ENCODE results near the gene TACC2. TPM values are rescaled to one million over a fixed set of nuclear protein-coding genes. Genes with fewer than 3 reads are reported as not detected.

TACC2 gene
- total and polyA plus RNA-seq, 2 experiments from 2014 or later: 30.8 to 35.9 TPM

DNA sequence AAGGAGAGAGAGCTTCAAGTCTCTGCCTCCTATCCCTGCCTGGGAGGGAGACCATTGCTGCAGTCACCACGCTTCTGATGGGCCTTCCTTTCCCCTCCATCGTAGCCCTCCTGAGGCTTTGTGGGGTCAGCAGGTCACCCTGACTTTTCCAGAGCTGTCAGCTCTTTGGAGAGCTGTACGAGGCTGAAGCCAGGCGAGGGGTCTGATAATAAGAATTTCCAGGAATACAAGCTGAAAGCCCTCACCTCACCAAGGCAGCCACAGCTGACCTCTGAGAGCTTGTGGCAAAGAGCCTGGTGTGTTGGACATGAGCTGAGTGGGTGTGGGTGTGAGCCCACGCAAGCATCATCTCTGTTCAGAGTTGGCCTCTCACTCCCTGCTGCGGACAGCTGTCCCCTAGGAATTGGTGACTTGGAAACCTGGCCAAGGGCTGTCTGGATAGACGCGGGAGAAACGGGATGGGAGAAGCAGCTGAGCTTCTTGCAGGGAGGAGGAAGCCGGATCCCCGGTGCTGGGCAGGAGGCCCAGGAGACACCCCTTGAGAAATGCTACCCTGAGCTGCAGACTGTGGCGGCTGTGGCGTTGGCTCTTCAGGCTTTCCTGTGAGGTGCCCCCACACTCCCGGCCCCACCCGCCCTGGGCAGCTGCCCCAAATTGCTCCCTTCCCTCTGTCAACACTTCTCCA, 160.1 kb downstream of the TACC2 start:
- H3K27ac ChIP-seq (ENCODE audit: low read depth): no peak overlapping the region
- 0 out of 2 replicates have a peak, but pooled peaks cover 4% of the 10 kb centered on the region for H3K4me1 ChIP-seq (ENCODE audit: insufficient read depth)
- peaks cover 29% of the 10 kb centered on the region for H3K4me1 Mint-ChIP-seq
- no peaks in the 10 kb centered on the region for H3K27me3 ChIP-seq (ENCODE audit: insufficient read depth)
- peaks cover 9% of the 10 kb centered on the region for H3K27me3 Mint-ChIP-seq (ENCODE audit: insufficient read depth, low read depth, poor library complexity)
- H3K79me2 ChIP-seq (replicated peaks; ENCODE audit: insufficient read depth): no peaks in the 10 kb centered on the region
- H3K27ac Mint-ChIP-seq: peak overlapping the region; percentile 50; the same call in 1 of the 2 replicates
- DNase-seq (ENCODE audit: low spot score) (no peak), ATAC-seq (peak; percentile 11; the same call in 1 of the 3 replicates)
- no peak overlapping the region for H3K4me2 ChIP-seq
- no peak overlapping the region for H3K4me3 Mint-ChIP-seq
- H3K4me3 ChIP-seq: no peak overlapping the region
- peaks cover 41% of the 10 kb centered on the region for H3K36me3 Mint-ChIP-seq (ENCODE audit: low read depth)
- no peaks in the 10 kb centered on the region for H3K9me2 ChIP-seq (ENCODE audit: insufficient read depth)
- no peaks in the 10 kb centered on the region for H4K20me1 ChIP-seq (replicated peaks; ENCODE audit: insufficient read depth)
- H3F3A ChIP-seq (replicated peaks; ENCODE audit: low read depth): no peaks in the 10 kb centered on the region
- H3K36me3 ChIP-seq (ENCODE audit: insufficient read depth): 0 out of 2 replicates have a peak, but pooled peaks cover 5% of the 10 kb centered on the region
- TF ChIP-seq JUNB (IDR thresholded peaks at IDR 0.05; ENCODE audit: unreplicated experiment) (no peak), NANOG (IDR thresholded peaks at IDR 0.05; ENCODE audit: borderline replicate concordance) (no peak), EZH2phosphoT487 (IDR thresholded peaks at IDR 0.05; ENCODE audit: unreplicated experiment) (no peak), STAT1 (IDR thresholded peaks at IDR 0.05; ENCODE audit: unreplicated experiment) (no peak), CREB1 (CRISPR knock-in tag; IDR thresholded peaks at IDR 0.05; ENCODE audit: low read depth) (no peak), ZNF331 (CRISPR knock-in tag; IDR thresholded peaks at IDR 0.05; ENCODE audit: low read depth) (no peak), EZH2 (IDR thresholded peaks at IDR 0.05; ENCODE audit: low read depth, unreplicated experiment) (no peak), ZNF114 (CRISPR knock-in tag; IDR thresholded peaks at IDR 0.05) (no peak), POLR2AphosphoS5 (IDR thresholded peaks at IDR 0.05; ENCODE audit: low read depth) (no peak)
- TF ChIP-seq, protein P1, sequence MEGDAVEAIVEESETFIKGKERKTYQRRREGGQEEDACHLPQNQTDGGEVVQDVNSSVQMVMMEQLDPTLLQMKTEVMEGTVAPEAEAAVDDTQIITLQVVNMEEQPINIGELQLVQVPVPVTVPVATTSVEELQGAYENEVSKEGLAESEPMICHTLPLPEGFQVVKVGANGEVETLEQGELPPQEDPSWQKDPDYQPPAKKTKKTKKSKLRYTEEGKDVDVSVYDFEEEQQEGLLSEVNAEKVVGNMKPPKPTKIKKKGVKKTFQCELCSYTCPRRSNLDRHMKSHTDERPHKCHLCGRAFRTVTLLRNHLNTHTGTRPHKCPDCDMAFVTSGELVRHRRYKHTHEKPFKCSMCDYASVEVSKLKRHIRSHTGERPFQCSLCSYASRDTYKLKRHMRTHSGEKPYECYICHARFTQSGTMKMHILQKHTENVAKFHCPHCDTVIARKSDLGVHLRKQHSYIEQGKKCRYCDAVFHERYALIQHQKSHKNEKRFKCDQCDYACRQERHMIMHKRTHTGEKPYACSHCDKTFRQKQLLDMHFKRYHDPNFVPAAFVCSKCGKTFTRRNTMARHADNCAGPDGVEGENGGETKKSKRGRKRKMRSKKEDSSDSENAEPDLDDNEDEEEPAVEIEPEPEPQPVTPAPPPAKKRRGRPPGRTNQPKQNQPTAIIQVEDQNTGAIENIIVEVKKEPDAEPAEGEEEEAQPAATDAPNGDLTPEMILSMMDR (conservative IDR thresholded peaks at IDR 0.05; ENCODE audit: low read depth in 2 of 2): no peak
- TF ChIP-seq, protein P2, sequence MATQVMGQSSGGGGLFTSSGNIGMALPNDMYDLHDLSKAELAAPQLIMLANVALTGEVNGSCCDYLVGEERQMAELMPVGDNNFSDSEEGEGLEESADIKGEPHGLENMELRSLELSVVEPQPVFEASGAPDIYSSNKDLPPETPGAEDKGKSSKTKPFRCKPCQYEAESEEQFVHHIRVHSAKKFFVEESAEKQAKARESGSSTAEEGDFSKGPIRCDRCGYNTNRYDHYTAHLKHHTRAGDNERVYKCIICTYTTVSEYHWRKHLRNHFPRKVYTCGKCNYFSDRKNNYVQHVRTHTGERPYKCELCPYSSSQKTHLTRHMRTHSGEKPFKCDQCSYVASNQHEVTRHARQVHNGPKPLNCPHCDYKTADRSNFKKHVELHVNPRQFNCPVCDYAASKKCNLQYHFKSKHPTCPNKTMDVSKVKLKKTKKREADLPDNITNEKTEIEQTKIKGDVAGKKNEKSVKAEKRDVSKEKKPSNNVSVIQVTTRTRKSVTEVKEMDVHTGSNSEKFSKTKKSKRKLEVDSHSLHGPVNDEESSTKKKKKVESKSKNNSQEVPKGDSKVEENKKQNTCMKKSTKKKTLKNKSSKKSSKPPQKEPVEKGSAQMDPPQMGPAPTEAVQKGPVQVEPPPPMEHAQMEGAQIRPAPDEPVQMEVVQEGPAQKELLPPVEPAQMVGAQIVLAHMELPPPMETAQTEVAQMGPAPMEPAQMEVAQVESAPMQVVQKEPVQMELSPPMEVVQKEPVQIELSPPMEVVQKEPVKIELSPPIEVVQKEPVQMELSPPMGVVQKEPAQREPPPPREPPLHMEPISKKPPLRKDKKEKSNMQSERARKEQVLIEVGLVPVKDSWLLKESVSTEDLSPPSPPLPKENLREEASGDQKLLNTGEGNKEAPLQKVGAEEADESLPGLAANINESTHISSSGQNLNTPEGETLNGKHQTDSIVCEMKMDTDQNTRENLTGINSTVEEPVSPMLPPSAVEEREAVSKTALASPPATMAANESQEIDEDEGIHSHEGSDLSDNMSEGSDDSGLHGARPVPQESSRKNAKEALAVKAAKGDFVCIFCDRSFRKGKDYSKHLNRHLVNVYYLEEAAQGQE (IDR thresholded peaks at IDR 0.05; ENCODE audit: unreplicated experiment): no peak
- TF ChIP-seq, protein P3, sequence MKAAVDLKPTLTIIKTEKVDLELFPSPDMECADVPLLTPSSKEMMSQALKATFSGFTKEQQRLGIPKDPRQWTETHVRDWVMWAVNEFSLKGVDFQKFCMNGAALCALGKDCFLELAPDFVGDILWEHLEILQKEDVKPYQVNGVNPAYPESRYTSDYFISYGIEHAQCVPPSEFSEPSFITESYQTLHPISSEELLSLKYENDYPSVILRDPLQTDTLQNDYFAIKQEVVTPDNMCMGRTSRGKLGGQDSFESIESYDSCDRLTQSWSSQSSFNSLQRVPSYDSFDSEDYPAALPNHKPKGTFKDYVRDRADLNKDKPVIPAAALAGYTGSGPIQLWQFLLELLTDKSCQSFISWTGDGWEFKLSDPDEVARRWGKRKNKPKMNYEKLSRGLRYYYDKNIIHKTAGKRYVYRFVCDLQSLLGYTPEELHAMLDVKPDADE (IDR thresholded peaks at IDR 0.05): no peak
- H2AFZ ChIP-seq: no peak overlapping the region
- peaks cover 12% of the 10 kb centered on the region for H3K9me3 Mint-ChIP-seq
